H1 (cell line): ENCODE data around the gene CEP97. TPM values are rescaled to one million over a fixed set of nuclear protein-coding genes. Genes with fewer than 3 reads are reported as not detected.

Experiments
- BCL11A ChIP-seq, 2 experiments: IDR thresholded peaks; one replicate each; pipeline ENCODE4 v1.6.1; 2011; ENCODE audit warnings: low read depth in 2 of 2, low read length in 2 of 2, mild to moderate bottlenecking in 2 of 2
- CHD1 ChIP-seq: IDR thresholded peaks from 2 replicates; pipeline ENCODE4 v1.6.1; 2012; ENCODE audit warnings: low read depth, low read length, improper control_type of control experiment
- CTBP2 ChIP-seq: IDR thresholded peaks from 2 replicates; pipeline ENCODE4 v1.7.0; 2011; ENCODE audit warnings: borderline replicate concordance, mild to moderate bottlenecking, moderate library complexity, mixed read lengths, low read length; ENCODE audit not compliant: insufficient read depth, insufficient read length
- MAFK ChIP-seq: IDR thresholded peaks from 2 replicates; pipeline ENCODE4 v1.6.1; 2012; ENCODE audit warnings: low read depth, mild to moderate bottlenecking, improper control_type of control experiment, low read length
- PHF8 ChIP-seq: fragments of 200-600 bp; sonication (generic); conservative IDR thresholded peaks from 2 replicates; pipeline ENCODE4 v1.7.1; 2012; ENCODE audit warnings: low read depth, mild to moderate bottlenecking, inconsistent platforms, low read length, moderate library complexity
- TAF7 ChIP-seq: optimal IDR thresholded peaks from 2 replicates; pipeline ENCODE3; 2011; ENCODE audit warnings: low read depth, mild to moderate bottlenecking, inconsistent platforms, low read length, moderate library complexity, borderline replicate concordance
- polyA plus RNA-seq, 7 experiments: library from polyadenylated mRNA; depleted of rRNA in 3 of 7; stranded (reverse) in 5 of 7; unstranded in 2 of 7; fragments of >200 nt in 5 of 7; fragments of 200-250 nt in 2 of 7; gene quantifications; 1 replicate in 5 of 7; 2 replicates in 1 of 7; 4 replicates in 1 of 7; pipeline versions ENCODE4 v1.2.1 to v1.2.3, GENCODE V29; 2011 to 2013; ENCODE audit warnings: missing spikeins in 2 of 7, mixed read lengths in 2 of 7
- total RNA-seq: library from RNA; stranded (reverse); fragmentation: NEBNext Ultra II Directional; extraction: Animal tissue kit (Norgen Biotek cat#: 25700); gene quantifications from 2 replicates; pipeline ENCODE4 v1.2.1, GENCODE V29; 2021
- TF ChIP-seq, protein P1 (sequence below): fragments of 300-600 bp; sonication (generic); IDR thresholded peaks from 2 replicates; pipeline ENCODE4 v1.7.1; 2012; ENCODE audit warnings: low read length, moderate library complexity, mild to moderate bottlenecking, inconsistent platforms; ENCODE audit not compliant: insufficient replicate concordance
- TF ChIP-seq, protein P2 (sequence below): IDR thresholded peaks from 2 replicates; pipeline ENCODE4 v1.6.1; 2012; ENCODE audit warnings: inconsistent platforms

Gene CEP97
- total and polyA plus RNA-seq, 2 of the 8 experiments (the other 6 are each of a cell fraction or from before 2014, with no cell fraction given) = 1.6 to 13.2 TPM

DNA sequence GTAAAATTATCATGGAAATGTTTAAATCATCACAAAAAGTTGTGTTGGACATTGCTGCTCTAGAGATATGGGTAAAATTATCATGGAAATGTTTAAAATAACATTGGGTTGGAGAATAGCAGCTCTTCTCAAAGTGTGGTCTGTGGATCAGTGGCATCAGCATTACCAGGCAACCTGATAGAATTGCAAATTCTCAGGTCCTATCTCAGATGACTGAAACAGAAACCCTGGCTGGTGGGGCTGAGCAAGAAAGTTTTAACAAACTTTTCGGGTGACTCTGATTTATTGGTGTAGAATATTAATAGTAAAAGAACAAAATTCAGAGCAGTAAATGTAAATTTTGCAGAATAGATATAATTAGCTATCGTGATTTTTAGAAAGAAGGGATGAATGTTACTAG, 83.5 kb downstream of the CEP97 start (continued):
- TF ChIP-seq, protein P1, sequence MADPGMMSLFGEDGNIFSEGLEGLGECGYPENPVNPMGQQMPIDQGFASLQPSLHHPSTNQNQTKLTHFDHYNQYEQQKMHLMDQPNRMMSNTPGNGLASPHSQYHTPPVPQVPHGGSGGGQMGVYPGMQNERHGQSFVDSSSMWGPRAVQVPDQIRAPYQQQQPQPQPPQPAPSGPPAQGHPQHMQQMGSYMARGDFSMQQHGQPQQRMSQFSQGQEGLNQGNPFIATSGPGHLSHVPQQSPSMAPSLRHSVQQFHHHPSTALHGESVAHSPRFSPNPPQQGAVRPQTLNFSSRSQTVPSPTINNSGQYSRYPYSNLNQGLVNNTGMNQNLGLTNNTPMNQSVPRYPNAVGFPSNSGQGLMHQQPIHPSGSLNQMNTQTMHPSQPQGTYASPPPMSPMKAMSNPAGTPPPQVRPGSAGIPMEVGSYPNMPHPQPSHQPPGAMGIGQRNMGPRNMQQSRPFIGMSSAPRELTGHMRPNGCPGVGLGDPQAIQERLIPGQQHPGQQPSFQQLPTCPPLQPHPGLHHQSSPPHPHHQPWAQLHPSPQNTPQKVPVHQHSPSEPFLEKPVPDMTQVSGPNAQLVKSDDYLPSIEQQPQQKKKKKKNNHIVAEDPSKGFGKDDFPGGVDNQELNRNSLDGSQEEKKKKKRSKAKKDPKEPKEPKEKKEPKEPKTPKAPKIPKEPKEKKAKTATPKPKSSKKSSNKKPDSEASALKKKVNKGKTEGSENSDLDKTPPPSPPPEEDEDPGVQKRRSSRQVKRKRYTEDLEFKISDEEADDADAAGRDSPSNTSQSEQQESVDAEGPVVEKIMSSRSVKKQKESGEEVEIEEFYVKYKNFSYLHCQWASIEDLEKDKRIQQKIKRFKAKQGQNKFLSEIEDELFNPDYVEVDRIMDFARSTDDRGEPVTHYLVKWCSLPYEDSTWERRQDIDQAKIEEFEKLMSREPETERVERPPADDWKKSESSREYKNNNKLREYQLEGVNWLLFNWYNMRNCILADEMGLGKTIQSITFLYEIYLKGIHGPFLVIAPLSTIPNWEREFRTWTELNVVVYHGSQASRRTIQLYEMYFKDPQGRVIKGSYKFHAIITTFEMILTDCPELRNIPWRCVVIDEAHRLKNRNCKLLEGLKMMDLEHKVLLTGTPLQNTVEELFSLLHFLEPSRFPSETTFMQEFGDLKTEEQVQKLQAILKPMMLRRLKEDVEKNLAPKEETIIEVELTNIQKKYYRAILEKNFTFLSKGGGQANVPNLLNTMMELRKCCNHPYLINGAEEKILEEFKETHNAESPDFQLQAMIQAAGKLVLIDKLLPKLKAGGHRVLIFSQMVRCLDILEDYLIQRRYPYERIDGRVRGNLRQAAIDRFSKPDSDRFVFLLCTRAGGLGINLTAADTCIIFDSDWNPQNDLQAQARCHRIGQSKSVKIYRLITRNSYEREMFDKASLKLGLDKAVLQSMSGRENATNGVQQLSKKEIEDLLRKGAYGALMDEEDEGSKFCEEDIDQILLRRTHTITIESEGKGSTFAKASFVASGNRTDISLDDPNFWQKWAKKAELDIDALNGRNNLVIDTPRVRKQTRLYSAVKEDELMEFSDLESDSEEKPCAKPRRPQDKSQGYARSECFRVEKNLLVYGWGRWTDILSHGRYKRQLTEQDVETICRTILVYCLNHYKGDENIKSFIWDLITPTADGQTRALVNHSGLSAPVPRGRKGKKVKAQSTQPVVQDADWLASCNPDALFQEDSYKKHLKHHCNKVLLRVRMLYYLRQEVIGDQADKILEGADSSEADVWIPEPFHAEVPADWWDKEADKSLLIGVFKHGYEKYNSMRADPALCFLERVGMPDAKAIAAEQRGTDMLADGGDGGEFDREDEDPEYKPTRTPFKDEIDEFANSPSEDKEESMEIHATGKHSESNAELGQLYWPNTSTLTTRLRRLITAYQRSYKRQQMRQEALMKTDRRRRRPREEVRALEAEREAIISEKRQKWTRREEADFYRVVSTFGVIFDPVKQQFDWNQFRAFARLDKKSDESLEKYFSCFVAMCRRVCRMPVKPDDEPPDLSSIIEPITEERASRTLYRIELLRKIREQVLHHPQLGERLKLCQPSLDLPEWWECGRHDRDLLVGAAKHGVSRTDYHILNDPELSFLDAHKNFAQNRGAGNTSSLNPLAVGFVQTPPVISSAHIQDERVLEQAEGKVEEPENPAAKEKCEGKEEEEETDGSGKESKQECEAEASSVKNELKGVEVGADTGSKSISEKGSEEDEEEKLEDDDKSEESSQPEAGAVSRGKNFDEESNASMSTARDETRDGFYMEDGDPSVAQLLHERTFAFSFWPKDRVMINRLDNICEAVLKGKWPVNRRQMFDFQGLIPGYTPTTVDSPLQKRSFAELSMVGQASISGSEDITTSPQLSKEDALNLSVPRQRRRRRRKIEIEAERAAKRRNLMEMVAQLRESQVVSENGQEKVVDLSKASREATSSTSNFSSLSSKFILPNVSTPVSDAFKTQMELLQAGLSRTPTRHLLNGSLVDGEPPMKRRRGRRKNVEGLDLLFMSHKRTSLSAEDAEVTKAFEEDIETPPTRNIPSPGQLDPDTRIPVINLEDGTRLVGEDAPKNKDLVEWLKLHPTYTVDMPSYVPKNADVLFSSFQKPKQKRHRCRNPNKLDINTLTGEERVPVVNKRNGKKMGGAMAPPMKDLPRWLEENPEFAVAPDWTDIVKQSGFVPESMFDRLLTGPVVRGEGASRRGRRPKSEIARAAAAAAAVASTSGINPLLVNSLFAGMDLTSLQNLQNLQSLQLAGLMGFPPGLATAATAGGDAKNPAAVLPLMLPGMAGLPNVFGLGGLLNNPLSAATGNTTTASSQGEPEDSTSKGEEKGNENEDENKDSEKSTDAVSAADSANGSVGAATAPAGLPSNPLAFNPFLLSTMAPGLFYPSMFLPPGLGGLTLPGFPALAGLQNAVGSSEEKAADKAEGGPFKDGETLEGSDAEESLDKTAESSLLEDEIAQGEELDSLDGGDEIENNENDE = no peak
- TF ChIP-seq, protein P2, sequence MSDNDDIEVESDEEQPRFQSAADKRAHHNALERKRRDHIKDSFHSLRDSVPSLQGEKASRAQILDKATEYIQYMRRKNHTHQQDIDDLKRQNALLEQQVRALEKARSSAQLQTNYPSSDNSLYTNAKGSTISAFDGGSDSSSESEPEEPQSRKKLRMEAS = no peak
- TF ChIP-seq MAFK = no peak
- no peak for TF ChIP-seq CTBP2
- TF ChIP-seq TAF7 = no peak
- no peak for TF ChIP-seq PHF8
- TF ChIP-seq BCL11A (IDR thresholded peaks at IDR 0.05; ENCODE audit: low read depth in 2 of 2, low read length in 2 of 2) = no peak
- TF ChIP-seq CHD1 = no peak
